Measurements from ENCODE around the gene GSTK1.
A peak's percentile ranks its signal among the peaks of the same experiment; 100 is the strongest.

Gene GSTK1

DNA sequence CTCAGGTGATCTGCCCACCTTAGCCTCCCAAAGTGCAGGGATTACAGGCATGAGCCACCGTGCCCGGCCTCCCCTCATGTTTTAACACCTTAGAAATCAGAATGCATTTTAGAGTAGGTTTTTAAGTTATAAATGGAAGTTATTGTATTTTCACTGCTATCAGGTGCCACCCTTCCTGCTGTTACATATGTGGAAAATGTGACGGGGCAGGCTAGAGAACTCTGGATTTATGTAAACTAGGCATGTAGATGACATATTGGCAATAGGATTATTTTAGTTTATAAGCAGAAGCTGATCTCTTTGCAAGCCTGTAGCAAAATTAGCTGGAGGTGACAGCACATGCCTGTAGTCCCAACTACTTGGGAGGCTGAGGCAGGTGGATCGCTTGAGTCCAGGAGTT, 27.1 kb downstream of the GSTK1 start:
- DNase-seq (ENCODE audit: extremely low read depth in 1 of 2, low read depth in 1 of 2) = no peak

DNA sequence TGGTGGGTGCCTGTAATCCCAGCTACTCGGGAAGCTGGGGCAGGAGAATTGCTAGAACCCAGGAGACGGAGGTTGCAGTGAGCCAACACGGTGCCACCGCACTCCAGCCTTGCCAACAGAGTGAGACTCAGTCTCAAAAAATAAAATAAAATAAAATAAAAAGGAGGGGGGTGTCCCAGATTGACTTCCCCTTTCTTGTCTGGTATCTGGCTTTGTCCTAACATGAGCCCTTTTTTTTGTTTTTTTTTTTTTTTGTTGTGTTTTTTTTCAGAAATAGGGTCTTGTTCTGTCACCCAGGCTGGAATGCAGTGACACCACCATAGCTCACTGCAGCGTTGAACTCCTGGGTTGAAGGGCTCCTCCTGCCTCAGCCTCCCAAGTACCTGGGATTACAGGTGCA, 29.6 kb downstream of the GSTK1 start:
- DNase-seq (ENCODE audit: extremely low read depth in 1 of 2, low read depth in 1 of 2) = no peak

GRCh38 chr7:143295870-143296269, 32.6 kb downstream of the GSTK1 start:
- DNase-seq (ENCODE audit: extremely low read depth in 1 of 2, low read depth in 1 of 2) = no peak

DNA sequence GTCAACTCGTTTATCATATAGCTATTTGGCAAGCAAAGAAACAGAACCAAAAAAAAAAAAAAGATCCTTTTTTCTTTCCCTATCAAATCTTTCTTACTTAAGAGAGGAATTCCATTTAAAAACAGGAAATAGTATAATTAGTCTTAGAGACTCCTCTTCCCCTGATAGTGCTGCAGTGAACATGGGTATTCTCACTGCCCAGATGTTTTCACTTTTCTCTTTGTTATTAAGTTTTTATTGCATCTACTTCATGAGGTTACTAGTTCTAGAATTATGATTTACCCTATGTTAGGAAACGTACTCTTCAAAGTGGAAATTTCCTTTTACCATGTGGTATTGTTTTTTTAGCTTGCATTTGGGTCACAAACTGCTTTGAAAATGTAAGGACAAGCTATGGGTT, 33.4 kb downstream of the GSTK1 start:
- DNase-seq (ENCODE audit: extremely low read depth in 1 of 2, low read depth in 1 of 2) = no peak

DNA sequence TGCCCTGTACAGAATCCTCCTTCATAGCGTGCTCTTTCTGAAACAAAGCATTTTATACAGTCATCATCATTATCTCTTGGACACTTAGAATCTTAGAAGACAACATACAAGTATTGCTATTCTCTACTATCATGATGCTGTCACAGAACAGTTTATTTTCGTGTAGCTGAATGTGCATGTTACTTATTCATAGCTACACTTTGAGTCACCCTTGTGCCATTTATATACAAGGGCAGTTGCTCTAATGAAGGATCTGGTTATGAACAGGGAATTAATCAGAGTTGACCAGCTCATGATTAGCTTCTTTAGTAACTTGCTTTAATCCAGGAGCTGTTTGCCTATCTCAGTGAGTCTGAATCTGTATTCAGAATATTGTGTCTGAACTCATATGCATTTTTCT, 36.1 kb downstream of the GSTK1 start:
- DNase-seq (ENCODE audit: extremely low read depth in 1 of 2, low read depth in 1 of 2) = no peak

GRCh38 chr7:143299840-143300239, 36.6 kb downstream of the GSTK1 start:
- peak; percentile 27 to 47 for DNase-seq (ENCODE audit: extremely low read depth in 1 of 2, low read depth in 1 of 2)

- no peak for DNase-seq (ENCODE audit: extremely low read depth in 1 of 2, low read depth in 1 of 2)
These were observed 38.0 kb downstream of the GSTK1 start for GRCh38 chr7:143300959-143301935.

DNA sequence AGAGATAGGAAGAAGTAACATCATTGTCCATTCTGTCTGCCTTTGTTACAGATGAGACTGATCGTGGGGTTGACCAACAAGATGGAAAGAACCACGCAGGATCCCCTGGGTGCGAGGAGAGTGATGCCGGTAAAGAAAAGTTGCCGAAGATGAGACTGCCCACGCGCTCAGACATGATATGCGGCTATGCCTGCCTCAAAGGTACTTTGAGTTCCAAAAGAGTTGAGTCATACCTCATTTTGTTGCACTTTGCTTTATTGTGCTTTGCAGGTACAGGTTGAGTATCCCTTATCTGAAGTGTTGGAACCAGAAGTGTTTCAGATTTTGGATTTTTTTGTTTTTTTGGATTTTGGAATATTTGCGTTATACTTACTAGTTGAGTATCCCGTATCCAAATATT, 40.5 kb downstream of the GSTK1 start:
- DNase-seq (ENCODE audit: extremely low read depth in 1 of 2, low read depth in 1 of 2) = no peak

DNA sequence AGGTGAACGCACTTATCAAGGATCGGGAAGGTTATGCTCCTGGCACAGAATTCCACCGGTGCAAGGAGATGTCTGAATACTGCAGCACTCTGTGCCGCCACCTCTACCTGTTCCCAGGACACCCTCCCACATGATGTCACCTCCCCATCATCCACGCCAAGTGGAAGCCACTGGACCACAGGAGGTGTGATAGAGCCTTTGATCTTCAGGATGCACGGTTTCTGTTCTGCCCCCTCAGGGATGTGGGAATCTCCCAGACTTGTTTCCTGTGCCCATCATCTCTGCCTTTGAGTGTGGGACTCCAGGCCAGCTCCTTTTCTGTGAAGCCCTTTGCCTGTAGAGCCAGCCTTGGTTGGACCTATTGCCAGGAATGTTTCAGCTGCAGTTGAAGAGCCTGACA, 41.7 kb downstream of the GSTK1 start:
- DNase-seq (ENCODE audit: extremely low read depth in 1 of 2, low read depth in 1 of 2) = no peak

- peak; percentile 14 to 60 for DNase-seq (ENCODE audit: extremely low read depth in 1 of 2, low read depth in 1 of 2)
These were observed 42.3 kb downstream of the GSTK1 start for GRCh38 chr7:143305423-143306070.

DNA sequence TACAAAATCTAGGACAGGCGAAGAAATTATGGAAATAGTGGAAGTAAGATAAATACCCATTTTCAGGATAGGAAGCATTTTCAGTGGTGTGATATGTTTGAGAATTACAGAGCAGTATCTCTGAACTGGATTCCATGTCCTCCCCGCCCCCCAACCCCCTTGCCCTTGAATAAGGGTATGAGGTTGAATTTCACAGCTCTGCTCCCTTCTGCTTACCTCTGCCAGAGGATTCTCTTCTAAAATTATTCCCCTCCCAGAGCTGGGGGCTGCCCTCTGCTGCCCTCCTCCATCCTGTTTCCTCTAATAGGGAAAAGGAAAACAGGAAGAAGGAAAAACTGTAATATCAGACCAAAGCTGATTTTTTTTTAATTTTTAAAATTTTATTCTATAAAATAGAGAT, 45.4 kb downstream of the GSTK1 start:
- DNase-seq (ENCODE audit: extremely low read depth in 1 of 2, low read depth in 1 of 2) = no peak

GRCh38 chr7:143314127-143314526, 50.9 kb downstream of the GSTK1 start:
- no peak for DNase-seq (ENCODE audit: extremely low read depth in 1 of 2, low read depth in 1 of 2)

GRCh38 chr7:143315776-143316175, 52.5 kb downstream of the GSTK1 start, which contains the start of gene CLCN1:
TSS of gene CLCN1 (plus strand) at chr7:143316111. CDS start at chr7:143316213, 102 bp downstream.
- DNase-seq (ENCODE audit: extremely low read depth in 1 of 2, low read depth in 1 of 2) = no peak

GRCh38 chr7:143316492-143316891, 53.3 kb downstream of the GSTK1 start:
- no peak for DNase-seq (ENCODE audit: extremely low read depth in 1 of 2, low read depth in 1 of 2)

- DNase-seq (ENCODE audit: extremely low read depth in 1 of 2, low read depth in 1 of 2) = no peak
These were observed 55.4 kb downstream of the GSTK1 start for GRCh38 chr7:143318661-143319060.
